SK-N-SH (cell line): ENCODE measurements around the gene ADCY10. TPM values are rescaled to one million over a fixed set of nuclear protein-coding genes. Genes with fewer than 3 reads are reported as not detected.

Experiments used
- CTCF ChIA-PET: fragments of 300-600, 350-600 bp; formaldehyde crosslinking; extraction: SDS; loops from one replicate; lab custom pipeline; 2021; lab: Yijun Ruan, JAX
- POLR2A ChIA-PET: fragments of 350-600 bp; sonication (Branson Sonifier 250); formaldehyde crosslinking; extraction: SDS; loops from one replicate; lab custom pipeline; 2020; ENCODE audit warnings: antibody characterized with exemption, inconsistent platforms; lab: Yijun Ruan, JAX
- DNase-seq: peaks from one replicate; pipeline ENCODE4 v3.0.0; 2012
- H2AFZ ChIP-seq: fragments of 200-600 bp; sonication (generic); 2 replicates; pipeline ENCODE4 v1.8.1; 2016; ENCODE audit warnings: antibody characterized with exemption, mild to moderate bottlenecking, low read depth
- H3F3A ChIP-seq: fragments of 200-600 bp; sonication (generic); replicated peaks from 2 replicates; pipeline ENCODE3; 2016; ENCODE audit warnings: antibody characterized with exemption, mild to moderate bottlenecking; ENCODE audit not compliant: insufficient read depth
- H3K27ac ChIP-seq, 2 experiments: fragments of 200-500 bp in 1 of 2; fragments of 200-600 bp in 1 of 2; sonication (Bioruptor generic) in 1 of 2; sonication (generic), shearing (Covaris generic) in 1 of 2; 2 replicates each; pipeline versions ENCODE4 v1.5.1 to v1.6.1; 2014 to 2016; ENCODE audit warnings: low read depth in 2 of 2, inconsistent platforms in 1 of 2, low read length in 1 of 2, mild to moderate bottlenecking in 1 of 2, mixed read lengths in 1 of 2
- H3K27me3 ChIP-seq: fragments of 200-600 bp; sonication (generic), shearing (Covaris generic); 2 replicates; pipeline ENCODE4 v1.6.1; 2016; ENCODE audit warnings: mixed run types; ENCODE audit not compliant: insufficient read depth
- H3K36me3 ChIP-seq, 2 experiments: fragments of 200-500 bp in 1 of 2; fragments of 200-600 bp in 1 of 2; sonication (Bioruptor generic) in 1 of 2; sonication (generic) in 1 of 2; replicated peaks in 1 of 2; 2 replicates each; pipeline versions ENCODE3 to v1.5.1; 2014 to 2016; ENCODE audit warnings: low read length in 1 of 2, mild to moderate bottlenecking in 1 of 2; ENCODE audit not compliant: insufficient read depth in 2 of 2, control insufficient read depth in 1 of 2
- H3K4me1 ChIP-seq, 2 experiments: fragments of 200-500 bp in 1 of 2; fragments of 200-600 bp in 1 of 2; sonication (Bioruptor generic) in 1 of 2; sonication (generic), shearing (Covaris generic) in 1 of 2; 2 replicates each; pipeline versions ENCODE4 v1.5.1 to v1.6.1; 2014 to 2016; ENCODE audit warnings: low read depth in 1 of 2, low read length in 1 of 2, mixed run types in 1 of 2; ENCODE audit not compliant: insufficient read depth in 2 of 2, control insufficient read depth in 1 of 2
- H3K4me2 ChIP-seq: fragments of 200-600 bp; sonication (generic), shearing (Covaris generic); 2 replicates; pipeline ENCODE4 v1.6.1; 2017; ENCODE audit warnings: mixed run types
- H3K4me3 ChIP-seq, 2 experiments: fragments of 200-500 bp in 1 of 2; fragments of 200-600 bp in 1 of 2; sonication (Bioruptor generic) in 1 of 2; sonication (generic), shearing (Covaris generic) in 1 of 2; 2 replicates each; pipeline versions ENCODE4 v1.5.1 to v1.8.1; 2014 to 2016; ENCODE audit warnings: low read depth in 2 of 2, inconsistent platforms in 1 of 2, low read length in 1 of 2, mild to moderate bottlenecking in 1 of 2, mixed read lengths in 1 of 2, moderate library complexity in 1 of 2
- H3K79me2 ChIP-seq: fragments of 200-600 bp; sonication (generic); 2 replicates; pipeline ENCODE4 v1.8.1; 2017; ENCODE audit warnings: mild to moderate bottlenecking; ENCODE audit not compliant: insufficient read depth
- H3K9ac ChIP-seq: fragments of 200-600 bp; sonication (generic); 2 replicates; pipeline ENCODE4 v1.6.1; 2017; ENCODE audit warnings: mixed run types
- H3K9me2 ChIP-seq: fragments of 200-600 bp; sonication (generic); 2 replicates; pipeline ENCODE4 v1.6.1; 2017; ENCODE audit warnings: mixed run types
- H3K9me3 ChIP-seq: fragments of 200-600 bp; sonication (generic); 2 replicates; pipeline ENCODE4 v1.6.1; 2017; ENCODE audit warnings: mixed run types, mild to moderate bottlenecking, moderate library complexity
- H4K20me1 ChIP-seq: fragments of 200-600 bp; sonication (generic); 2 replicates; pipeline ENCODE4 v1.6.1; 2017; ENCODE audit warnings: mild to moderate bottlenecking, mixed run types; ENCODE audit not compliant: insufficient read depth
- CTCF ChIP-seq: fragments of 200-600 bp; sonication (generic); IDR thresholded peaks from 2 replicates; pipeline ENCODE4 v1.6.1; 2017; ENCODE audit warnings: antibody characterized with exemption, mild to moderate bottlenecking, moderate library complexity
- ELF1 ChIP-seq: IDR thresholded peaks from 2 replicates; pipeline ENCODE4 v1.4.0; 2012
- EP300 ChIP-seq, 2 experiments: IDR thresholded peaks; 2 replicates each; pipeline versions ENCODE4 v1.4.0 to v1.6.1; 2012; ENCODE audit warnings: borderline replicate concordance in 1 of 2, low read depth in 1 of 2, low read length in 1 of 2
- EZH2phosphoT487 ChIP-seq: fragments of 200-600 bp; sonication (generic); IDR thresholded peaks from 2 replicates; pipeline ENCODE4 v1.6.1; 2017; ENCODE audit warnings: low read depth, mixed run types, mild to moderate bottlenecking, antibody characterized with exemption, moderate library complexity, borderline replicate concordance
- FOXJ3 ChIP-seq: sonication (generic); formaldehyde crosslinking; IDR thresholded peaks from 2 replicates; pipeline ENCODE4 v1.5.1; 2020; ENCODE audit warnings: mild to moderate bottlenecking, missing genetic modification reagents
- GATA2 ChIP-seq: sonication (generic); formaldehyde crosslinking; IDR thresholded peaks from 2 replicates; pipeline ENCODE4 v1.5.0; 2020; ENCODE audit warnings: mild to moderate bottlenecking, missing genetic modification reagents
- IRF3 ChIP-seq: fragments of 150-350 bp; IDR thresholded peaks from 2 replicates; pipeline ENCODE4 v1.6.1; 2016; ENCODE audit warnings: mild to moderate bottlenecking, low read depth, low read length
- NRF1 ChIP-seq: IDR thresholded peaks from 2 replicates; pipeline ENCODE4 v1.6.1; 2012; ENCODE audit warnings: low read depth, mild to moderate bottlenecking, low read length
- POLR2AphosphoS5 ChIP-seq: IDR thresholded peaks from 2 replicates; pipeline ENCODE4 v1.6.1; 2012; ENCODE audit warnings: low read depth, low read length
- RAD21 ChIP-seq: IDR thresholded peaks from 2 replicates; pipeline ENCODE4 v1.6.1; 2012; ENCODE audit warnings: mild to moderate bottlenecking, low read length
- RCOR1 ChIP-seq: fragments of 150-350 bp; IDR thresholded peaks from 2 replicates; pipeline ENCODE4 v1.6.1; 2017; ENCODE audit warnings: antibody characterized with exemption, low read length
- REST ChIP-seq: IDR thresholded peaks from 2 replicates; pipeline ENCODE4 v1.6.1; 2012; ENCODE audit warnings: mild to moderate bottlenecking, low read depth, low read length, moderate library complexity
- RFX5 ChIP-seq: IDR thresholded peaks from 2 replicates; pipeline ENCODE4 v1.6.1; 2012; ENCODE audit warnings: mild to moderate bottlenecking, improper control_type of control experiment, low read length
- RXRA ChIP-seq: IDR thresholded peaks from 2 replicates; pipeline ENCODE4 v1.4.0; 2012; ENCODE audit warnings: low read depth, mild to moderate bottlenecking, borderline replicate concordance
- SIN3A ChIP-seq: IDR thresholded peaks from 2 replicates; pipeline ENCODE4 v1.6.1; 2012; ENCODE audit warnings: low read depth, mild to moderate bottlenecking, low read length, moderate library complexity, borderline replicate concordance
- TAF1 ChIP-seq: IDR thresholded peaks from 2 replicates; pipeline ENCODE4 v1.6.1; 2012; ENCODE audit warnings: low read depth, mild to moderate bottlenecking, low read length, moderate library complexity, borderline replicate concordance
- TCF12 ChIP-seq: IDR thresholded peaks from 2 replicates; pipeline ENCODE4 v1.4.0; 2012
- USF1 ChIP-seq: IDR thresholded peaks from 2 replicates; pipeline ENCODE4 v1.4.0; 2012; ENCODE audit warnings: low read depth, borderline replicate concordance
- USF2 ChIP-seq: fragments of 150-350 bp; IDR thresholded peaks from 2 replicates; pipeline ENCODE4 v1.6.1; 2017; ENCODE audit warnings: antibody characterized with exemption, low read length, low read depth, borderline replicate concordance
- YY1 ChIP-seq: IDR thresholded peaks from 2 replicates; pipeline ENCODE4 v1.4.0; 2012; ENCODE audit warnings: low read depth, mild to moderate bottlenecking
- WGBS: methylation state at CpG from one replicate; pipeline ENCODE4 v1.1.6; 2017; ENCODE audit warnings: low lambda C conversion rate; 5-methylcytosine and 5-hydroxymethylcytosine counted together
- polyA plus RNA-seq, 3 experiments: library from polyadenylated mRNA; depleted of rRNA; stranded (reverse); fragments of >200 nt; gene quantifications; 2 replicates each; pipeline ENCODE4 v1.2.3, GENCODE V29; 2012

The ADCY10 gene
- polyA plus RNA-seq, 1 of the 3 experiments (the other 2 are of a cell fraction): 0.10 TPM

- ChIA-PET CTCF (no interaction called here), POLR2A (no interaction called here)
- no peak for TF ChIP-seq SIN3A
- TF ChIP-seq RCOR1: no peak
- TF ChIP-seq RXRA: no peak
- no peak for TF ChIP-seq CTCF
- no peak for TF ChIP-seq EP300 (IDR thresholded peaks at IDR 0.05; ENCODE audit: borderline replicate concordance in 1 of 2, low read depth in 1 of 2, low read length in 1 of 2)
- TF ChIP-seq FOXJ3: no peak
- TF ChIP-seq YY1: no peak
- TF ChIP-seq REST: no peak
- no peak for TF ChIP-seq EZH2phosphoT487
- TF ChIP-seq USF1: no peak
- TF ChIP-seq TAF1: no peak
- TF ChIP-seq POLR2AphosphoS5: no peak
- TF ChIP-seq USF2: no peak
- no peak for TF ChIP-seq RAD21
- no peak for TF ChIP-seq ELF1
- TF ChIP-seq IRF3: no peak
- no peak for TF ChIP-seq TCF12
- TF ChIP-seq NRF1: no peak
- no peak for TF ChIP-seq GATA2
- TF ChIP-seq RFX5: no peak
- H3K9me2 ChIP-seq: no peaks in the 10 kb centered on the region
- no peak overlapping the region for H3K9ac ChIP-seq
- no peak overlapping the region for H3K4me2 ChIP-seq
- H3K4me3 ChIP-seq: no peak overlapping the region
- H4K20me1 ChIP-seq: no peaks in the 10 kb centered on the region
- no peak overlapping the region for H2AFZ ChIP-seq
- H3K4me1 ChIP-seq: peaks cover 0 to 7% of the 10 kb centered on the region in 2 experiments; a peak in 2 of 4 replicates
- 0 out of 2 replicates have a peak, but pooled peaks cover under 1% of the 10 kb centered on the region for H3K9me3 ChIP-seq
- DNase-seq: no peak
- H3F3A ChIP-seq: peaks cover 5% of the 10 kb centered on the region
- H3K79me2 ChIP-seq: no peaks in the 10 kb centered on the region
- peaks cover 30 to 78% of the 10 kb centered on the region in 2 experiments for H3K36me3 ChIP-seq
- 90% methylated on average over 5 of the region's 5 CpGs for WGBS
- no peaks in the 10 kb centered on the region for H3K27me3 ChIP-seq
- no peak overlapping the region for H3K27ac ChIP-seq
Measured at GRCh38 chr1:167786502-167786901, 127.4 kb downstream of the ADCY10 start.
